DND-41 (cell line): ENCODE data around the gene FAF1.

ENCODE experiments used
- EZH2 ChIP-seq: IDR thresholded peaks from 3 replicates; pipeline ENCODE4 v1.6.1; 2012; ENCODE audit warnings: borderline replicate concordance, low read depth, mild to moderate bottlenecking, moderate library complexity, low read length, inconsistent platforms; ENCODE audit not compliant: severe bottlenecking
- TF ChIP-seq, protein P1 (sequence below): IDR thresholded peaks from 2 replicates; pipeline ENCODE4 v1.5.1; 2012; ENCODE audit warnings: borderline replicate concordance, low read length, moderate library complexity, mild to moderate bottlenecking; ENCODE audit not compliant: poor library complexity, severe bottlenecking; ENCODE audit errors: extremely low read depth

DNA sequence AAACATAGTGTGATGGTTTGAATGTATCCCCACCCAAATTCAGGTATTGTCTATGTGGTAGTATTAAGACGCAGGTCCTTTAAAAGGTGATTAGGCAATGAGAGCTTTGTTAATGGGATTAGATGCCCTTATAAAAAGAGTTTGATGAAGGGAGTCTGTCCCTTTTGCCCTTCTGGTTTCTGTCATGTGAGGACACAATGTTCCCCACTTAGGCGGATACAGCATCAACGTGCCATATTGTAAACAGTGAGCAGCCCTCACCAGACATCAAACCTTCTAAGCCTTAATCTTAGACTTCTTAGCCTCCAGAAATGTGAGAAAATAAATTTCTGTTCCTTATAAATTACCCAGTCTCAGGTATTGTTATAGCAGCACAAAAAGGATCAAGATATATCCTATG, 172.8 kb downstream of the FAF1 start:
- TF ChIP-seq, protein P1, sequence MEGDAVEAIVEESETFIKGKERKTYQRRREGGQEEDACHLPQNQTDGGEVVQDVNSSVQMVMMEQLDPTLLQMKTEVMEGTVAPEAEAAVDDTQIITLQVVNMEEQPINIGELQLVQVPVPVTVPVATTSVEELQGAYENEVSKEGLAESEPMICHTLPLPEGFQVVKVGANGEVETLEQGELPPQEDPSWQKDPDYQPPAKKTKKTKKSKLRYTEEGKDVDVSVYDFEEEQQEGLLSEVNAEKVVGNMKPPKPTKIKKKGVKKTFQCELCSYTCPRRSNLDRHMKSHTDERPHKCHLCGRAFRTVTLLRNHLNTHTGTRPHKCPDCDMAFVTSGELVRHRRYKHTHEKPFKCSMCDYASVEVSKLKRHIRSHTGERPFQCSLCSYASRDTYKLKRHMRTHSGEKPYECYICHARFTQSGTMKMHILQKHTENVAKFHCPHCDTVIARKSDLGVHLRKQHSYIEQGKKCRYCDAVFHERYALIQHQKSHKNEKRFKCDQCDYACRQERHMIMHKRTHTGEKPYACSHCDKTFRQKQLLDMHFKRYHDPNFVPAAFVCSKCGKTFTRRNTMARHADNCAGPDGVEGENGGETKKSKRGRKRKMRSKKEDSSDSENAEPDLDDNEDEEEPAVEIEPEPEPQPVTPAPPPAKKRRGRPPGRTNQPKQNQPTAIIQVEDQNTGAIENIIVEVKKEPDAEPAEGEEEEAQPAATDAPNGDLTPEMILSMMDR = no peak
- TF ChIP-seq EZH2 = no peak
